Spleen (tissue), 11 donors: ENCODE results near the gene CCDC192. TPM values are rescaled to one million over a fixed set of nuclear protein-coding genes. Genes with fewer than 3 reads are reported as not detected.
"Not testable (repeated sequence)": the region's sequence is repeated elsewhere in the genome, so short reads cannot be mapped to it uniquely, and the experiment has no call there.

ENCODE experiments used
- DNase-seq: peaks from one replicate; pipeline ENCODE4 v3.0.0-alpha.2; 2020
- H3K27ac ChIP-seq, 8 donors: fragments of 200-600 bp; sonication (generic) in 7 of 8; 1 replicate in 4 of 8; 2 replicates in 4 of 8; pipeline versions ENCODE4 v1.5.0 to v1.8.0; 2016 to 2021; ENCODE audit warnings: inconsistent platforms in 4 of 8, mild to moderate bottlenecking in 4 of 8, moderate library complexity in 1 of 8
- H3K27me3 ChIP-seq, 7 donors: fragments of 200-600 bp; sonication (generic) in 6 of 7; replicated peaks in 1 of 7; 1 replicate in 4 of 7; 2 replicates in 3 of 7; pipeline versions ENCODE4 v1.5.0 to v1.8.0; 2016 to 2021; ENCODE audit warnings: inconsistent platforms in 3 of 7, mild to moderate bottlenecking in 1 of 7
- H3K36me3 ChIP-seq, 6 donors: fragments of 200-600 bp; sonication (generic) in 5 of 6; 1 replicate in 4 of 6; 2 replicates in 2 of 6; pipeline versions ENCODE4 v1.5.0 to v1.8.0; 2016 to 2021; ENCODE audit warnings: inconsistent platforms in 2 of 6
- H3K4me1 ChIP-seq, 6 donors: fragments of 200-600 bp; sonication (generic) in 5 of 6; 1 replicate in 3 of 6; 2 replicates in 3 of 6; pipeline versions ENCODE4 v1.5.0 to v1.8.0; 2016 to 2021; ENCODE audit warnings: inconsistent platforms in 3 of 6
- H3K4me3 ChIP-seq, 8 donors: fragments of 200-600 bp; sonication (generic) in 7 of 8; 1 replicate in 4 of 8; 2 replicates in 4 of 8; pipeline versions ENCODE4 v1.5.0 to v1.8.0; 2016 to 2021; ENCODE audit warnings: inconsistent platforms in 4 of 8, mild to moderate bottlenecking in 4 of 8, moderate library complexity in 2 of 8
- H3K9me3 ChIP-seq, 8 donors: fragments of 200-600 bp; sonication (generic) in 7 of 8; 1 replicate in 4 of 8; 2 replicates in 4 of 8; pipeline versions ENCODE4 v1.5.0 to v1.8.0; 2016 to 2021; ENCODE audit warnings: inconsistent platforms in 4 of 8
- CTCF ChIP-seq, 11 experiments: fragments of 200-600 bp in 7 of 11; fragments of 450-650 bp in 4 of 11; sonication (generic) in 4 of 11; IDR thresholded peaks in 8 of 11; conservative IDR thresholded peaks in 3 of 11; 1 replicate in 7 of 11; 2 replicates in 4 of 11; pipeline versions ENCODE4 v1.4.0 to v1.8.0; 2016 to 2021; ENCODE audit warnings: antibody characterized with exemption in 11 of 11, inconsistent platforms in 4 of 11, mild to moderate bottlenecking in 1 of 11
- POLR2A ChIP-seq, 3 donors: fragments of 450-650 bp; IDR thresholded peaks; one replicate each; pipeline ENCODE4 v1.5.1; 2017; ENCODE audit warnings: antibody characterized with exemption in 3 of 3, mild to moderate bottlenecking in 1 of 3
- POLR2AphosphoS5 ChIP-seq, 3 donors: sonication (generic); formaldehyde crosslinking; IDR thresholded peaks; one replicate each; pipeline ENCODE4 v1.5.1; 2017; ENCODE audit warnings: antibody characterized with exemption in 3 of 3
- WGBS, 5 donors: extraction: QIAGEN DNeasy Blood & Tissue Kit in 3 of 5; methylation state at CpG; one replicate each; pipeline versions ENCODE4 v1.1.5 to v1.1.7; 2013 to 2018; 5-methylcytosine and 5-hydroxymethylcytosine counted together
- intact Hi-C: fragments of 100-400 bp; cut with DNase I; formaldehyde crosslinking; loops from one replicate; pipeline ENCODE4 v1.15.0; 2023; ENCODE audit warnings: low total_unique reads
- polyA plus RNA-seq, 3 donors: library from polyadenylated mRNA; stranded (reverse); fragments of 200-250 nt; gene quantifications; one replicate each; pipeline ENCODE4 v1.2.1, GENCODE V29; 2013
- total RNA-seq, 7 donors: library from RNA; depleted of rRNA in 3 of 7; stranded (reverse); fragments of >200 nt in 3 of 7; fragmentation: NEBNext Ultra II Directional in 4 of 7; extraction: Animal tissue kit (Norgen Biotek cat#: 25700) in 4 of 7; gene quantifications; one replicate each; pipeline versions ENCODE4 v1.1.0 to v1.2.1, GENCODE V29; 2016 to 2021
- donor health status: healthy with polysubstance abuse.
- donor health status: DM: no; HTN: no; CAD: no; lungs with moderate emphysema.
- donor health status: DM: no; HTN: no; CAD: no.
- donor health status: Bipolar disorder and iron deficiency.
- donor health status: healthy.
- donor health status: DM: no; HTN: no; CAD: no.
- donor health status: DM: yes; HTN: yes; CAD: no.

The CCDC192 gene
- total and polyA plus RNA-seq, 10 donors = not detected

- TF ChIP-seq POLR2A (IDR thresholded peaks at IDR 0.05) = no peak
- peak in 6 of 11 experiments; percentile 12 to 30 (median 19) for TF ChIP-seq CTCF (IDR thresholded peaks at IDR 0.05 in 8 of 11, conservative IDR thresholded peaks at IDR 0.05 in 3 of 11)
- TF ChIP-seq POLR2AphosphoS5 (IDR thresholded peaks at IDR 0.05) = no peak
- no peak for DNase-seq
- intact Hi-C loops = loop anchor here (10.0 kb wide), 1 partner anchor 458 kb away; no protein-coding TSS in a partner anchor
- H3K9me3 ChIP-seq = no peaks in the 10 kb centered on the region
- H3K4me3 ChIP-seq = no peak overlapping the region
- 68 to 88% (median 77%) methylated on average over 1 of the region's 1 CpG for WGBS, 5 donors
- H3K27me3 ChIP-seq = no peaks in the 10 kb centered on the region
- no peaks in the 10 kb centered on the region for H3K36me3 ChIP-seq
- no peak overlapping the region for H3K27ac ChIP-seq
- no peaks in the 10 kb centered on the region for H3K4me1 ChIP-seq
Observed at GRCh38 chr5:127746756-127747155, 43.6 kb downstream of the CCDC192 start.

- H3K4me1 ChIP-seq, H3K36me3 ChIP-seq, H3K27me3 ChIP-seq, H3K27ac ChIP-seq, H3K9me3 ChIP-seq, intact Hi-C loops, H3K4me3 ChIP-seq: not testable (repeated sequence)
- DNase-seq = peak; percentile 27
- WGBS, 5 donors = 84 to 95% (median 87%) methylated on average over 16 to 31 of the region's 32 CpGs
Observed at GRCh38 chr5:127752503-127753265, 49.5 kb downstream of the CCDC192 start.

GRCh38 chr5:127754259-127754658, 51.1 kb downstream of the CCDC192 start:
- intact Hi-C loops = no loop called here
- WGBS, 5 donors = 59 to 73% (median 71%) methylated on average over 4 of the region's 4 CpGs
- Histone ChIP-seq H3K27me3 (no peaks in the 10 kb centered on the region), H3K4me1 (no peaks in the 10 kb centered on the region), H3K4me3 (no peak overlapping the region), H3K36me3 (no peaks in the 10 kb centered on the region), H3K9me3 (no peaks in the 10 kb centered on the region), H3K27ac (no peak overlapping the region)
- no peak for DNase-seq
- TF ChIP-seq POLR2A (IDR thresholded peaks at IDR 0.05) (no peak), CTCF (IDR thresholded peaks at IDR 0.05 in 8 of 11, conservative IDR thresholded peaks at IDR 0.05 in 3 of 11) (no peak), POLR2AphosphoS5 (IDR thresholded peaks at IDR 0.05) (no peak)

- Histone ChIP-seq H3K4me1 (no peaks in the 10 kb centered on the region), H3K36me3 (no peaks in the 10 kb centered on the region), H3K27me3 (no peaks in the 10 kb centered on the region), H3K27ac (no peak overlapping the region), H3K9me3 (no peaks in the 10 kb centered on the region), H3K4me3 (no peak overlapping the region)
- intact Hi-C loops = no loop called here
- DNase-seq = peak; percentile 47
- no peak for TF ChIP-seq POLR2AphosphoS5 (IDR thresholded peaks at IDR 0.05)
- TF ChIP-seq CTCF (IDR thresholded peaks at IDR 0.05 in 8 of 11, conservative IDR thresholded peaks at IDR 0.05 in 3 of 11) = no peak
- TF ChIP-seq POLR2A (IDR thresholded peaks at IDR 0.05) = no peak
- 77 to 88% (median 85%) methylated on average over 2 of the region's 2 CpGs for WGBS, 5 donors
Observed at GRCh38 chr5:127754706-127755105, 51.5 kb downstream of the CCDC192 start.
